22Rv1 (cell line): ENCODE measurements around the gene SEC23A.
"Not testable (repeated sequence)": the region's sequence is repeated elsewhere in the genome, so short reads cannot be mapped to it uniquely, and the experiment has no call there.

ENCODE experiments used
- ZFX ChIP-seq: fragments of 450-650 bp; IDR thresholded peaks from 2 replicates; pipeline ENCODE4 v1.6.1; 2017; ENCODE audit warnings: antibody characterized with exemption, borderline replicate concordance
- TF ChIP-seq, protein P1 (sequence below): fragments of 450-650 bp; IDR thresholded peaks from 2 replicates; pipeline ENCODE4 v1.5.1; 2017; ENCODE audit warnings: mild to moderate bottlenecking

GRCh38 chr14:39137835-39138234 lies 34.8 kb upstream of the SEC23A start:
- TF ChIP-seq, protein P1, sequence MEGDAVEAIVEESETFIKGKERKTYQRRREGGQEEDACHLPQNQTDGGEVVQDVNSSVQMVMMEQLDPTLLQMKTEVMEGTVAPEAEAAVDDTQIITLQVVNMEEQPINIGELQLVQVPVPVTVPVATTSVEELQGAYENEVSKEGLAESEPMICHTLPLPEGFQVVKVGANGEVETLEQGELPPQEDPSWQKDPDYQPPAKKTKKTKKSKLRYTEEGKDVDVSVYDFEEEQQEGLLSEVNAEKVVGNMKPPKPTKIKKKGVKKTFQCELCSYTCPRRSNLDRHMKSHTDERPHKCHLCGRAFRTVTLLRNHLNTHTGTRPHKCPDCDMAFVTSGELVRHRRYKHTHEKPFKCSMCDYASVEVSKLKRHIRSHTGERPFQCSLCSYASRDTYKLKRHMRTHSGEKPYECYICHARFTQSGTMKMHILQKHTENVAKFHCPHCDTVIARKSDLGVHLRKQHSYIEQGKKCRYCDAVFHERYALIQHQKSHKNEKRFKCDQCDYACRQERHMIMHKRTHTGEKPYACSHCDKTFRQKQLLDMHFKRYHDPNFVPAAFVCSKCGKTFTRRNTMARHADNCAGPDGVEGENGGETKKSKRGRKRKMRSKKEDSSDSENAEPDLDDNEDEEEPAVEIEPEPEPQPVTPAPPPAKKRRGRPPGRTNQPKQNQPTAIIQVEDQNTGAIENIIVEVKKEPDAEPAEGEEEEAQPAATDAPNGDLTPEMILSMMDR, result not testable (repeated sequence)
- TF ChIP-seq ZFX, result not testable (repeated sequence)
